HG02840 (cell line): Measurements from ENCODE around the gene FCN1.

Experiments used
- ATAC-seq: cut with Tn5 transposase; IDR thresholded peaks from one replicate; pipeline ENCODE4 v1.9.1; 2021; ENCODE audit warnings: mild to moderate bottlenecking, moderate library complexity, moderate number of reproducible peaks; ENCODE audit not compliant: unreplicated experiment, low FRiP score

FCN1 gene

GRCh38 chr9:134937566-134938345 is 20.0 kb upstream of the FCN1 start:
- no peak for ATAC-seq

- no peak for ATAC-seq
Measured at GRCh38 chr9:134937164-134937555, 19.4 kb upstream of the FCN1 start.

- no peak for ATAC-seq
Measured at GRCh38 chr9:134936346-134937163, 18.8 kb upstream of the FCN1 start.

- no peak for ATAC-seq
Measured at GRCh38 chr9:134935701-134936345, 18.1 kb upstream of the FCN1 start.

- no peak for ATAC-seq
Measured at GRCh38 chr9:134935056-134935640, 17.4 kb upstream of the FCN1 start.

- ATAC-seq, result no peak
Measured at GRCh38 chr9:134933076-134933659, 15.5 kb upstream of the FCN1 start.

- ATAC-seq, result no peak
Measured at GRCh38 chr9:134932606-134933005, 14.9 kb upstream of the FCN1 start.

GRCh38 chr9:134932171-134932570 is 14.5 kb upstream of the FCN1 start:
- ATAC-seq, result no peak

- peak; percentile 67 for ATAC-seq
Measured at GRCh38 chr9:134930398-134930797, 12.7 kb upstream of the FCN1 start.

GRCh38 chr9:134929193-134930158 is 11.8 kb upstream of the FCN1 start:
- ATAC-seq, result no peak

GRCh38 chr9:134928436-134929192 is 10.9 kb upstream of the FCN1 start:
- ATAC-seq, result no peak

GRCh38 chr9:134925011-134925511 is 7.3 kb upstream of the FCN1 start:
- no peak for ATAC-seq

- no peak for ATAC-seq
Measured at GRCh38 chr9:134923466-134923865, 5.8 kb upstream of the FCN1 start.

GRCh38 chr9:134922932-134923240 is 5.2 kb upstream of the FCN1 start:
- ATAC-seq, result no peak

GRCh38 chr9:134922066-134922931 is 4.6 kb upstream of the FCN1 start:
- ATAC-seq, result no peak

GRCh38 chr9:134919303-134919702 is 1.6 kb upstream of the FCN1 start:
- no peak for ATAC-seq

- no peak for ATAC-seq
Measured at GRCh38 chr9:134918646-134919045, 934 bp upstream of the FCN1 start.

GRCh38 chr9:134916161-134916665 is 1.5 kb downstream of the FCN1 start:
- no peak for ATAC-seq
